ENCODE results near the gene ARPC2. TPM values are rescaled to one million over a fixed set of nuclear protein-coding genes. Genes with fewer than 3 reads are reported as not detected.

Gene ARPC2
- total RNA-seq, 2 donors from 2014 or later = 243 to 247 TPM

GRCh38 chr2:218273908-218274249, 56.9 kb downstream of the ARPC2 start:
- no peak overlapping the region for H3K27ac Mint-ChIP-seq
- no peak overlapping the region for H3K4me3 Mint-ChIP-seq
- no peaks in the 10 kb centered on the region for H3K27me3 Mint-ChIP-seq (ENCODE audit: insufficient read depth)
- H3K9me3 ChIP-seq (ENCODE audit: control insufficient read depth, low read length) = no peaks in the 10 kb centered on the region
- no peak for DNase-seq
- WGBS, 2 experiments (ENCODE audit: insufficient coverage in 1 of 2, insufficient read length in 1 of 2) = 70 to 100% methylated on average over 2 of the region's 2 CpGs
- peaks cover 38% of the 10 kb centered on the region for H3K36me3 Mint-ChIP-seq (ENCODE audit: low read depth)
- H3K27me3 ChIP-seq (ENCODE audit: control insufficient read depth, insufficient read depth, low read length, poor library complexity, severe bottlenecking) = no peaks in the 10 kb centered on the region
- no peak for TF ChIP-seq CTCF (conservative IDR thresholded peaks at IDR 0.05)
- H3K9ac ChIP-seq (ENCODE audit: extremely low read depth, low read length, poor library complexity, severe bottlenecking) = no peak overlapping the region
- peaks cover 3% of the 10 kb centered on the region for H3K4me1 ChIP-seq (ENCODE audit: control insufficient read depth, insufficient read depth, low read length)
- H3K4me1 Mint-ChIP-seq = peaks cover 18% of the 10 kb centered on the region
- no peak overlapping the region for H3K4me3 ChIP-seq (ENCODE audit: low read length)
- H3K27ac ChIP-seq (ENCODE audit: low read depth, low read length) = no peak overlapping the region
- no peaks in the 10 kb centered on the region for H3K9me3 Mint-ChIP-seq
- H3K36me3 ChIP-seq (ENCODE audit: control insufficient read depth, insufficient read depth, low read length) = peaks cover 42% of the 10 kb centered on the region

- Histone ChIP-seq H3K27me3 (ENCODE audit: control insufficient read depth, insufficient read depth, low read length, poor library complexity, severe bottlenecking) (no peaks in the 10 kb centered on the region), H3K9me3 (ENCODE audit: control insufficient read depth, low read length) (no peaks in the 10 kb centered on the region), H3K36me3 (ENCODE audit: control insufficient read depth, insufficient read depth, low read length) (peaks cover 42% of the 10 kb centered on the region), H3K9ac (ENCODE audit: extremely low read depth, low read length, poor library complexity, severe bottlenecking) (no peak overlapping the region), H3K27ac (ENCODE audit: low read depth, low read length) (no peak overlapping the region), H3K4me1 (ENCODE audit: control insufficient read depth, insufficient read depth, low read length) (peaks cover 3% of the 10 kb centered on the region), H3K4me3 (ENCODE audit: low read length) (no peak overlapping the region)
- no peak for DNase-seq
- Mint-ChIP-seq H3K27me3 (ENCODE audit: insufficient read depth) (no peaks in the 10 kb centered on the region), H3K4me1 (peaks cover 13% of the 10 kb centered on the region), H3K4me3 (no peak overlapping the region), H3K27ac (no peak overlapping the region), H3K36me3 (ENCODE audit: low read depth) (peaks cover 37% of the 10 kb centered on the region), H3K9me3 (no peaks in the 10 kb centered on the region)
- 93% methylated on average over 2 to 4 of the region's 4 CpGs for WGBS, 2 experiments (ENCODE audit: insufficient coverage in 1 of 2, insufficient read length in 1 of 2)
- TF ChIP-seq CTCF (conservative IDR thresholded peaks at IDR 0.05) = no peak
Measured at GRCh38 chr2:218274586-218274985, 57.6 kb downstream of the ARPC2 start.

GRCh38 chr2:218275371-218276072, 58.5 kb downstream of the ARPC2 start:
- H3K27ac ChIP-seq (ENCODE audit: low read depth, low read length) = no peak overlapping the region
- Mint-ChIP-seq H3K9me3 (no peaks in the 10 kb centered on the region), H3K4me1 (peaks cover 13% of the 10 kb centered on the region), H3K27me3 (ENCODE audit: insufficient read depth) (no peaks in the 10 kb centered on the region), H3K36me3 (ENCODE audit: low read depth) (peaks cover 44% of the 10 kb centered on the region), H3K27ac (no peak overlapping the region), H3K4me3 (no peak overlapping the region)
- no peaks in the 10 kb centered on the region for H3K9me3 ChIP-seq (ENCODE audit: control insufficient read depth, low read length)
- peaks cover 46% of the 10 kb centered on the region for H3K36me3 ChIP-seq (ENCODE audit: control insufficient read depth, insufficient read depth, low read length)
- H3K4me1 ChIP-seq (ENCODE audit: control insufficient read depth, insufficient read depth, low read length) = peaks cover 3% of the 10 kb centered on the region
- no peak for TF ChIP-seq CTCF (conservative IDR thresholded peaks at IDR 0.05)
- no peak for DNase-seq
- no peaks in the 10 kb centered on the region for H3K27me3 ChIP-seq (ENCODE audit: control insufficient read depth, insufficient read depth, low read length, poor library complexity, severe bottlenecking)
- 88 to 92% methylated on average over 9 of the region's 9 CpGs for WGBS, 2 experiments (ENCODE audit: insufficient coverage in 1 of 2, insufficient read length in 1 of 2)
- H3K9ac ChIP-seq (ENCODE audit: extremely low read depth, low read length, poor library complexity, severe bottlenecking) = no peak overlapping the region
- no peak overlapping the region for H3K4me3 ChIP-seq (ENCODE audit: low read length)

All from endodermal cell (in vitro differentiated cells).